Stimulated activated naive CD8-positive, alpha-beta T cell treated with anti-CD3 and anti-CD28 coated beads, Interleukin-15, amount 100 ng/mL, for 72 hours (primary cell): ENCODE measurements around the gene KCNJ1.

Experiments
- ATAC-seq: fragments of 150-1000 bp; cut with Tn5 transposase; 2 replicates; pipeline ENCODE4 v1.10.0; 2021; ENCODE audit warnings: mild to moderate bottlenecking, moderate library complexity
- DNase-seq, 2 donors: peaks; one replicate each; pipeline ENCODE4 v3.0.0; 2021 to 2022
- H3K27ac Mint-ChIP-seq, 2 donors: one replicate each; pipeline ENCODE4 v1.8.0; 2022; ENCODE audit warnings: mild to moderate bottlenecking in 2 of 2, mixed read lengths in 2 of 2, moderate library complexity in 2 of 2
- H3K27me3 Mint-ChIP-seq: one replicate; pipeline ENCODE4 v1.8.0; 2022; ENCODE audit warnings: mixed read lengths
- H3K4me1 Mint-ChIP-seq: one replicate; pipeline ENCODE4 v1.8.0; 2022; ENCODE audit warnings: mild to moderate bottlenecking, mixed read lengths
- H3K4me3 Mint-ChIP-seq, 2 donors: one replicate each; pipeline ENCODE4 v1.8.0; 2022; ENCODE audit warnings: mild to moderate bottlenecking in 2 of 2, mixed read lengths in 2 of 2, moderate library complexity in 1 of 2
- H3K9me3 Mint-ChIP-seq, 2 donors: one replicate each; pipeline ENCODE4 v1.8.0; 2022; ENCODE audit warnings: mixed read lengths in 2 of 2

Gene KCNJ1

DNA sequence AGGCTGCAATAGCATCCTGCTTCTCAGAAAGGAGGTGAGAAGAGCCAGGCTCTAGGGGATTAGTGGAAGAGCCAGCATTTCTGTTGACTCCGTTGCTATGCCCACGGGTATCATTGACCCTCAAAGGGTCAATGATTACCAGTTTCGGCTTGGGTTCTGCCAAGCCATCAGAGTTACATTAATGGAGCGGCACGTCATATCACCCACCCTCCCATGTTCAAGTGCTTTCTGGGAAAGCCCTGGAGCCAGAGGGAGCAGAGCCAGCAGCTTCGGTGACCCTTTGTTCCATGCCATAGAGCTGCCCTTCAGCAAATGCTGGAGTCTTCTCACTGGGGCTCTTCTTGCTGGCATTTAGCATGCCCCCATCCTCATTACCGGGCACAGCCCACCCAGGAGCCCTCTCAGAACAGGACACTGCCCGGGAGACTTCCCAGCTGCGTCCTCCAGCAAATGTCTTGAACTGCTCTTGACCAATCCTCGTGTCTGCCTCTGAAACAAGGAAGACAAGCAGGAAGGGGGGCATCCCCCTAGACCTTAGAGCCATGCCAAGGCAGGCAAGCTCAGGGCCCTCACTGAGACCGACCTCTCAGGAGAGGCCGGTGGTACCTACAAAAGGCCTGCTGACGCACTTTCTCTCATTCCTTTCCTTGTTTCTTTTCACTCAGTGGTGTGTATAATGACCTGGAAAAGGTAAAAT lies 14.6 kb downstream of the KCNJ1 start:
- Mint-ChIP-seq H3K27me3 (no peaks in the 10 kb centered on the region), H3K4me1 (no peaks in the 10 kb centered on the region), H3K9me3 (no peaks in the 10 kb centered on the region), H3K4me3 (no peak overlapping the region), H3K27ac (no peak overlapping the region)
- ATAC-seq (no peak), DNase-seq (no peak)

GRCh38 chr11:128848815-128849455 lies 18.2 kb downstream of the KCNJ1 start:
- Mint-ChIP-seq H3K4me3 (no peak overlapping the region), H3K4me1 (peaks cover 9% of the 10 kb centered on the region), H3K27me3 (no peaks in the 10 kb centered on the region), H3K27ac (peak overlapping the region in 1 of 2 donors; percentile 21), H3K9me3 (no peaks in the 10 kb centered on the region)
- ATAC-seq (peak; percentile 84), DNase-seq (peak; percentile 63 to 71)

DNA sequence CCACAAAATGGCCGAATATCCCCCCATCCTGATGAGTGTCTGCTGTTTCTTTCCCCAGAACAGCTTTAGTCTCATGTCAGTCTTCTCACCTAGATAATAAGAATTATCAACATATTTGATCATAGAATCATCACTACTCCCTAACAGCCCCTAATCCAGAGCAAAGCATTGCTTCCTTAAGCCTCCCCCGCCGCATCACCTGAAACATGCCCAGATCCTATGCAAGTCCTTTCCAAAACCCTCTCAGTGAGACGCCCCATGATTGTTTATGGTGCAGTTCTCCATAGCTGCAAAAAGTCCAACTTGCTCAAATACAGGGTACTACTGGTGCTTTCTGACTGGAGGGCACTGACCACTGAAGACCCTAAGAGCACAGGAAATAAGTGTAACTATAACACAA lies 20.1 kb downstream of the KCNJ1 start:
- ATAC-seq (no peak), DNase-seq (no peak)
- Mint-ChIP-seq H3K27me3 (no peaks in the 10 kb centered on the region), H3K4me3 (no peak overlapping the region), H3K4me1 (peaks cover 9% of the 10 kb centered on the region), H3K9me3 (no peaks in the 10 kb centered on the region), H3K27ac (no peak overlapping the region)

- ATAC-seq = peak; percentile 53
- DNase-seq = no peak
- H3K4me1 Mint-ChIP-seq = peaks cover 9% of the 10 kb centered on the region
- H3K27me3 Mint-ChIP-seq = no peaks in the 10 kb centered on the region
- H3K9me3 Mint-ChIP-seq = no peaks in the 10 kb centered on the region
- H3K27ac Mint-ChIP-seq = peak overlapping the region in 1 of 2 donors; percentile 14
- no peak overlapping the region for H3K4me3 Mint-ChIP-seq
These were observed 21.7 kb downstream of the KCNJ1 start for GRCh38 chr11:128845334-128845780.

DNA sequence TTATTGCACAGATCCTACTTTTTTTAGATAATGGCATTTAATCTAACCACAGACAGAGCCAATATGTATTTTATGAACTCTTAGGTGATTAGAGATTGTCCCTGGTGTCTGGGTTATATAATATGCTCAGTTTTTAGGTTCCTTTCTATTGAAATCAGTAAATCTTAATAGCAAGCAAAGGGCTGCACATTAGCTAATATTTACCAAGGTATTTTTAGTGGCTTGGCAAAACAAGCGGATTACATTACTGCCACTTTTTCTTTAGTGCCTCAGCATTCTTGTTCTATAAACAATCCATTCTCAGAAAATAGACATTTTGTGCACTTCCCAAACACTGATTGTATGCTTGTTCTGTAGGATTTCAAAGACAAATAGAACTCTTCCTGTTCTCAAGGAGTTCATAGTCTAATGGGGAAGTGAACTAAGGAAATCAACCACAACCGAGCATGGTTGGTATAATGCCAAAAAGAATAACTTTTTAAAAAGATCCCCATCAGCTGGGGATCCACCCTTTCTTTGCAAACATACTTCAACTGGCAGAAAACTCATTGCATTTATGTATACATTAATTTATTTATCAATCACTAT lies 23.8 kb downstream of the KCNJ1 start:
- Mint-ChIP-seq H3K27me3 (no peaks in the 10 kb centered on the region), H3K27ac (no peak overlapping the region), H3K4me1 (peaks cover 19% of the 10 kb centered on the region), H3K9me3 (peaks cover 0 to 8% of the 10 kb centered on the region in 2 donors), H3K4me3 (no peak overlapping the region)
- ATAC-seq (no peak), DNase-seq (no peak)

DNA sequence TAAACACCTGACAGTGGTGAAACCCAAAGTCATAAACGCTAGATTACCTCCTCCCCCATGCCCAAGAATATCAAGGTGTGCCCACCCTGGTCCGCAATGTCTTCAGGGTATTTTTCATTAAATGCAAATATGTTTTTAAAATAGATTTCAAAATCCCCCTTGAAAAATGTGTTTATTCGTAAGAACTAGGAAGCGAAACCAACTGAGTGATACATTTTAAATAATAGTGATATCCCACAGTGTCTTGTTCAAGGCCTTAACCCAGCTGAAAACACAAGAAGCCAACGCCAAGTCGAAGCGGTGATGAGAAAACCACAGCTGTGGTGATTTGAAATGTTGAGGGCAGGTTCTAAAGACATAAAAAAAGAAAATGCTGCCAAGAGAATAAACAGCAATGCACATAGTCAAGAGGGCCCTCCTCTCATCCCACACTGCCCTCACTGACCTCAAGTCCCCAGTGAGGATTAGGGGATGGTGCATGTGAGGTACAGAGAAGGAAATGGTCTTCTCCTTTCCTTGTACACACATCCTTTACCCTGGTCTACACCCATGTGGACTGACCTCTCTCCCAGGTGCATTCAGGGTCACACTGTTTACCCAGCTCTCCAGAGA lies 25.5 kb downstream of the KCNJ1 start:
- no peak for ATAC-seq
- no peak overlapping the region for H3K4me3 Mint-ChIP-seq
- peaks cover 30% of the 10 kb centered on the region for H3K4me1 Mint-ChIP-seq
- H3K27ac Mint-ChIP-seq = no peak overlapping the region
- no peaks in the 10 kb centered on the region for H3K27me3 Mint-ChIP-seq
- DNase-seq = no peak
- peaks cover 0 to 8% of the 10 kb centered on the region in 2 donors for H3K9me3 Mint-ChIP-seq

- H3K4me3 Mint-ChIP-seq = no peak overlapping the region
These were observed 26.3 kb downstream of the KCNJ1 start for GRCh38 chr11:128840783-128841182.

DNA sequence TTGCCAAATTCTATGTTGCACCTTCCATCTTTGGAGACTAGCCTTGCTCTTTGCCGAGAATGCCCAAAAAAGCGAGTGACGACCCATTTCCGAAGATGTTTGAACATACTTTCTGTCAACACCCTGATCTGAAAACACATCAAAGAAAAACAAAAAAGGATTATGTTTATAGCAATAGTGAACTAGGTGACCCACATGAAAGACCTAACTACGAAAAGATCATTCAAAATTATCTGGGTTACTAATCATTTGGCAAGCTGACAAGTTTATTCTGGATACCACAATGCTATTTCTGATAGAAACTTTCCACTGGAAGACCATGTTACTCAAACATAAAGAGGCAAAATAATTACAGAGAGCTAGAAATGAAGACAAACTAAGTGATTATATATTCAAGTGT lies 27.0 kb downstream of the KCNJ1 start:
- DNase-seq (no peak), ATAC-seq (no peak)
- no peak overlapping the region for H3K27ac Mint-ChIP-seq
- peaks cover 22% of the 10 kb centered on the region for H3K4me1 Mint-ChIP-seq
- H3K4me3 Mint-ChIP-seq = no peak overlapping the region
- peaks cover 0 to 8% of the 10 kb centered on the region in 2 donors for H3K9me3 Mint-ChIP-seq
- no peaks in the 10 kb centered on the region for H3K27me3 Mint-ChIP-seq

More at GRCh38 chr11:128840783-128841182, 26.3 kb downstream of the KCNJ1 start:
- Mint-ChIP-seq H3K27me3 (no peaks in the 10 kb centered on the region), H3K4me1 (peaks cover 28% of the 10 kb centered on the region), H3K27ac (no peak overlapping the region), H3K9me3 (peaks cover 0 to 8% of the 10 kb centered on the region in 2 donors)
- ATAC-seq (no peak), DNase-seq (no peak)

DNA sequence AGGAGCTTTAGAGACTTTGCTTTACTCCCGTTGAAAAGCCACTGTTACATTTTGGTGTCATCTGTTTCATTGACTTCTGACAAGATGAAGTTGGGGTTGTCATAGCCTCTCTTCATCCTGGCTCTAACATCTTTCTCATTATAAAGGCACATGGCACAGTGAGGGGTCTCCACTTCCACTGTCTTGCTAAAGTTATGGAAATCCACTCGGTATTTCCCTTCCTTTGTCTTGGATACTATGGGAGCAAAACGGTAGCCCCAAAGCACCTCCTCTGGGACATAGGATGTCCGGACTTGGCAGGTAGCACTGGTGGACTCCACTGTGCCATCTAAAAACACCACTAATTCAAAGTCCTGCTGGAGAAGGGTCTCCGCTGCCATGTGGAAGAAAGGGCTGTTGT lies 28.0 kb downstream of the KCNJ1 start:
- Mint-ChIP-seq H3K4me1 (peaks cover 21% of the 10 kb centered on the region), H3K27me3 (no peaks in the 10 kb centered on the region), H3K9me3 (peaks cover 0 to 8% of the 10 kb centered on the region in 2 donors), H3K4me3 (no peak overlapping the region), H3K27ac (no peak overlapping the region)
- ATAC-seq (no peak), DNase-seq (no peak)

DNA sequence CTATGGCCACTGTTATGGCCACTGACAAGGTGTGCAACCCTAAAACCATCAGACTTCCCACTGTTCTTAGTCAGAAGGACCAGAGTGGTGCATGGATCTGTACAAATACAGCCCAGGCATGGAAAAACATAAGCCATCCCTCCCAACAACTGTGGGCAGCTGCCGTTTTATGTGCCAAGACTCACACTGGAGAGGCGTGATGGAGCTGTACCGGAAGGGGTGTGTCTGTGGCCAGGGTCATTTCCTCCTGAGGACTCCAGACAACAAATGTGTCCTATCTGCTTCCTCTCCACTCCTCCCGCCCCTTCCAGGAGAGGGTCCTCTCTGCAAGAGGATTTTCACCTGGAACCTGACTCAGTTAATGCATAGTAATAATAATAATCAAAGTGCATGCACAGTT lies 29.5 kb downstream of the KCNJ1 start:
- Mint-ChIP-seq H3K4me3 (no peak overlapping the region), H3K9me3 (peaks cover 0 to 8% of the 10 kb centered on the region in 2 donors), H3K27me3 (no peaks in the 10 kb centered on the region), H3K27ac (no peak overlapping the region), H3K4me1 (peaks cover 27% of the 10 kb centered on the region)
- DNase-seq (no peak), ATAC-seq (peak; percentile 52)

- DNase-seq (no peak), ATAC-seq (no peak)
- Mint-ChIP-seq H3K27ac (no peak overlapping the region), H3K4me3 (no peak overlapping the region), H3K9me3 (peaks cover 0 to 8% of the 10 kb centered on the region in 2 donors), H3K4me1 (peaks cover 44% of the 10 kb centered on the region), H3K27me3 (no peaks in the 10 kb centered on the region)
These were observed 31.2 kb downstream of the KCNJ1 start for GRCh38 chr11:128835741-128836430.

DNA sequence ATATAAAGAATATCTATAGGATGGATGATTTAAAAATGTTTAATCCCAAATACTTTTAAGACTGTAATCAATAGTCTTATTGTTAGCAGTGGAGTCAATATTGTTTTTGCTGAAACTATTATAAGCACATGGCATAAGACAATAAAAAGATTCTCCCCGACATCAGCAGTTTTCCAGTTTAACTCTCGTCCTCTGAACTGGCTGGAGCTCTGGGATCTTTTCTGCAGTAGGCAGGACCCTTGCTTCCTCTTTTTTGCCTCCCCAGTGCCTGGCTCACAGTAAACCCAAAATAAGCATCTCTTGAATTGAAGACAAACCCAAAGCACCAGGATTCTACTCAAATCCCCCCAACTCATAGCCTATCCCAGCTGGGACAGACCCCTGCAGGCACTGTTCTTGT lies 32.9 kb downstream of the KCNJ1 start:
- ATAC-seq (no peak), DNase-seq (no peak)
- Mint-ChIP-seq H3K27me3 (no peaks in the 10 kb centered on the region), H3K27ac (peak overlapping the region in 1 of 2 donors; percentile 53), H3K4me3 (no peak overlapping the region), H3K4me1 (peaks cover 49% of the 10 kb centered on the region), H3K9me3 (peaks cover 0 to 4% of the 10 kb centered on the region in 2 donors)

DNA sequence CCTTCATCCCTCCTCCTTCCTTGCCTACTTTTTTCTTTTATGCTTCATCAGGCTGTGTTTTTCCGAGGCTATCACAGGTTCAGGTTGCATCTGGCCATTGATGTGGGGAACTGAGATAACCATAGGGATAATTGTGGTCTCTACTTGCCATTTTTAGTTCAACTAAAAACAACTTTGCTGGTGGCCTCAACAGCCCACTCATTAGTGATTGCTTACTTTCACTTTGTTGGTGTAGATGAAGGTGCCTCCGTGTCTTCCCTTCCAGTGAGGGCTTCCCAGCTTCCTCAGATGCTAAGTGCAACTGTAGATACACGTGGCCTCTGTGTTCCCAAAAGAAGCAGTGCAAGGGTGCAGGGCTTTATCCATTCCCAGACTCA lies 35.0 kb downstream of the KCNJ1 start:
- ATAC-seq (no peak), DNase-seq (no peak)
- no peaks in the 10 kb centered on the region for H3K27me3 Mint-ChIP-seq
- H3K9me3 Mint-ChIP-seq = no peaks in the 10 kb centered on the region
- H3K4me3 Mint-ChIP-seq = peak overlapping the region; percentile 36 to 66
- H3K4me1 Mint-ChIP-seq = peaks cover 39% of the 10 kb centered on the region
- peak overlapping the region; percentile 8 to 86 for H3K27ac Mint-ChIP-seq

DNA sequence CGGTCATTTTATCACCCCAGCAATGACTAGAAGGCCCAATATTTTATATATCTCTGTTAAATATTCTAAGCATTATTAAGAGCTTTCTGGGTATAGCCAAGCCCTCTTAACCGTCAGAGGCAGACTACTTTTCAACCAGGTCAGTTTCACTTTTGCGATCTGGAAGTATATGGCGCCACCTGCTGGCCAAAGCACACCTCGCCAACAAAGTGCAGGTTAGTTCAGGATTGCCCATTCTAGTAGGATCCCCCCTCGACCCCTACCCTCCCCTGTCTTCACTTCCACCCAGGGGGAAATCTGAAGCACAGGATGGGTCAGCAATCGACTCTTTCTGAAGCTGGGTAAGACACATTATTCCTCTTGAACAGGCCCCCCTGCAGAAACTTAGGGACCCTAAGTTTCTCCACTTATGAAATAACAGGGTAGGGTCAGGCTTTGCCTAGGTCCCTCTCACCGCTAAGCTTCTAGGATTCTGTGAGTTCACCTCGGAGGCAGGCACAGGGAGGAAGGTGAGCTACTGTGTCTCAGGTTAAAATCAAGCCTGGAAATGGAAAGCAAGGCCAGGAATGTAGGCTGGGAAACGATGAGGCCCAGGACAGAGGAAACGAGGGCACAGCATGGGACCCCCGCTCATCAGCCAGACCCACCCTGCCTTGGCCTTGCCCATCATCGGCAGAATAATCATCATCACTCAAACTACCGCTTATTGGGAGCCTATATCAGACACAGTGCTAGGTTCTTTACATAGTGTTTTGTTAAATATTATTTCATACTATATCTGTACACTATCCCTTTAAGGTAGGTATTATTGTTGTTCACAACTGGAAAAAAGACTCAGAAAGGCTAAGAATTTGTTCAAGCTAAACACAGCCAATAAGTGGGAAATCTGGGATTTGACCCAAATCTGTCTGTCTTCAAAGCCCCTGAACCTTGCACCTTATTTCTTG lies 35.6 kb downstream of the KCNJ1 start:
- DNase-seq (peak; percentile 82 to 86), ATAC-seq (peak; percentile 81)
- Mint-ChIP-seq H3K4me3 (peak overlapping the region; percentile 62 to 77), H3K27me3 (no peaks in the 10 kb centered on the region), H3K9me3 (no peaks in the 10 kb centered on the region), H3K27ac (peak overlapping the region; percentile 8 to 98), H3K4me1 (peaks cover 38% of the 10 kb centered on the region)
